CMK (cell line): ENCODE data around the gene NAB1.
"Not testable (repeated sequence)": the region's sequence is repeated elsewhere in the genome, so short reads cannot be mapped to it uniquely, and the experiment has no call there.

Experiments used
- DNase-seq: peaks from one replicate; pipeline ENCODE4 v3.0.0-alpha.2; 2010; ENCODE audit warnings: low read depth

NAB1 gene, protein sequence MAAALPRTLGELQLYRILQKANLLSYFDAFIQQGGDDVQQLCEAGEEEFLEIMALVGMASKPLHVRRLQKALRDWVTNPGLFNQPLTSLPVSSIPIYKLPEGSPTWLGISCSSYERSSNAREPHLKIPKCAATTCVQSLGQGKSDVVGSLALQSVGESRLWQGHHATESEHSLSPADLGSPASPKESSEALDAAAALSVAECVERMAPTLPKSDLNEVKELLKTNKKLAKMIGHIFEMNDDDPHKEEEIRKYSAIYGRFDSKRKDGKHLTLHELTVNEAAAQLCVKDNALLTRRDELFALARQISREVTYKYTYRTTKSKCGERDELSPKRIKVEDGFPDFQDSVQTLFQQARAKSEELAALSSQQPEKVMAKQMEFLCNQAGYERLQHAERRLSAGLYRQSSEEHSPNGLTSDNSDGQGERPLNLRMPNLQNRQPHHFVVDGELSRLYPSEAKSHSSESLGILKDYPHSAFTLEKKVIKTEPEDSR

GRCh38 chr2:190649035-190649797 lies at the start of gene NAB1:
NAB1 (plus strand) TSS chr2:190649083; CDS start chr2:190659177, 10,094 bp downstream.
- DNase-seq, result no peak

GRCh38 chr2:190599546-190600220 lies 49.2 kb upstream of the NAB1 start:
- DNase-seq, result no peak

DNA sequence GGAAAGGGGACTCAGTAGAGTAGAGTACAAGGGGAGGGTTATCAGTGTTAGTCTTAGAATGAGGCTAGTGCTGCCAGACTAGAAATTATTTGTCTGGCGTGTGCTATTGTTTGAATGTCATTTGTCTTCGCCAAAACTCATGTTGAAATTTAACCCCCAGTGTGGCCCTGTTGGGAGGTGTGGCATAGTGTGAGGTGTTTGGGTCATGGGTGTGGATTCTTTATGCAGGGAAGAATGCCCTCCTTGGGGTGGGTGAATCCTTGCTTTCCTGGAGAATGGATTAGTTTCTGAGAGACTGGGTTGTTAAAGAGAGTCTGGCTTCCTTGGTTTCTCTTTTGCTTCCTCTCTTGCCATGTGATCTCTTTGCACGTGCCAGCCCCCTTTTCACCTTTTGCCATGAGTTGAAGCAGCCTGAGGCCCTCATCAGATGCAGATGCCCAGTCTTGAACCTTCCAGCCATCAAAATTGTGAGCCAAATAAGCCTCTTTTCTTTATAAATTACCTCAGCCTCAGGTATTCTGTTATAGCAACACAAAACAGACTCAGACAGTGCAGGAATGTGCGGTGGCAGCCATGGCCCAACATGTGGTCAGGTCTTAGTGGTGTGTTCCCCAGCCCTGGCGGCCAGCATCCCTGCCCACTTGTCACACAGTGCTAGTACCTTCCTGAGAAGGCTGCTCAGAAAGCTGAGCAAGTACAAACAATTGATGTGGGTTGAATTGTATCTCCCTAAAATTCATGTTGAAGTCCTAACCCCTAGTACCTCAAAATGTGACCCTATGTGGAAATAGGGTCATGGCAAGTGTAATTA lies 48.4 kb upstream of the NAB1 start:
- DNase-seq, result no peak

GRCh38 chr2:190603374-190603773 lies 45.5 kb upstream of the NAB1 start:
- no peak for DNase-seq

DNA sequence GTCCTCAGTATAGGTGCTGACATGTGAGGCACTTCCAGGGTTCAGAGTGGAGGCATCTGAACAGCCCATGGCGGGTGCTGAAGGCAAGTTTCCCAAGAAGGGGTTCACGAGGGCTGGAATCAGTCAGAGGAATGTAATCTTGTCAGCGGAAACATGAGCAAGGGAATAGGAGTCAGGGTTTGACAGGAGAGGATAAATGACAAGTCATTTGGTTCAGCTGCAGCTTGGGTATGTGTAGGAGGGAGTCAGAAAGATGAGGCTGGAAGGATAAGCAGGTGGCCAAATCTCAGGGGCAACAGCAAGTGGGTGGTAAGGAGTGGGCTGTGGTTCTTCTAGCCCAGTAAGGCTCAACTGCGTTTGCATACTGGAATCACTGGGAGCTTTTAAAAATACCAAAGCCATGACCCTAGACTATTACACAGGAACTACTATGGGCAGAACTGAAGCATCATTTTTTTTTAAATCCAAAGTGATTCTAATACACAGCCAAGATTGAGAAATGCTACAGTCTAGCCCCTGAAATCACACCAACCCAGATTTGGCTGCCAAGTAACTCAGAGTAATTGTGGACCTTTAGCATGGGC lies 41.8 kb upstream of the NAB1 start:
- no peak for DNase-seq

GRCh38 chr2:190607657-190608357 lies 41.1 kb upstream of the NAB1 start:
- DNase-seq, result no peak

- DNase-seq, result not testable (repeated sequence)
Observed at GRCh38 chr2:190608863-190609262, 40.0 kb upstream of the NAB1 start.

- DNase-seq, result not testable (repeated sequence)
Observed at GRCh38 chr2:190609397-190609796, 39.5 kb upstream of the NAB1 start.

- not testable (repeated sequence) for DNase-seq
Observed at GRCh38 chr2:190610528-190610927, 38.4 kb upstream of the NAB1 start.

DNA sequence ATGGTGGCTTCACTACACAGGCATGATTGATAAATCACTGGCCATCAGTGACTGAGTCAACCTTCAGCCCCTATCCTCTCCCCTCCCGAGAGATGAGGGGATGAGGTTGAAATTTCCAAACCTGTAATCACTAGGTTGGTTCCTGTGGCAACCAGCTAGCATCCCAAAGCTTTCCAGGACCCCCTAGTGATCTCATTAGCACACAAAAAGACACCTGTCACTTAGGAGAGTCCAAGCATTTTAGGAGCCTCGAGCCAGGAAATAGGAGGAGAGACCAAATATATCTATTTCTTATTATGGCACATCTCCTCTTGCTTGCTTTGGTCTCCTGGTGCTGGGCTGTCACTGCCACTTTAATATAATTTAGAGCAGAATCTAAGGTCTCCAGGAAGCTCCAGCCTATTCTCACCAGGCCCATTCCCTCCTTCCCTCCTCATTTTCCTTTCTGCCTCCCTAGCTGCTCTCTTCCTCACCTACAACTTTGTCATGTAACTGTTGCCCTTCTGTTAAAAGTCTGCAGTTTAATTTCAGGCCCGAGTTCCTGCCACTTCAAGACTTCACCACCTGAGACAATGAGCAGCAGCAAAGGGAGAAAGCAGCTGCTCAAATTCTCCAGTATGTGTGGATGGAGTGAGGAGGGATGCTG lies 33.2 kb upstream of the NAB1 start:
- DNase-seq, result no peak

- DNase-seq, result no peak
Observed at GRCh38 chr2:190618030-190618429, 30.9 kb upstream of the NAB1 start.

DNA sequence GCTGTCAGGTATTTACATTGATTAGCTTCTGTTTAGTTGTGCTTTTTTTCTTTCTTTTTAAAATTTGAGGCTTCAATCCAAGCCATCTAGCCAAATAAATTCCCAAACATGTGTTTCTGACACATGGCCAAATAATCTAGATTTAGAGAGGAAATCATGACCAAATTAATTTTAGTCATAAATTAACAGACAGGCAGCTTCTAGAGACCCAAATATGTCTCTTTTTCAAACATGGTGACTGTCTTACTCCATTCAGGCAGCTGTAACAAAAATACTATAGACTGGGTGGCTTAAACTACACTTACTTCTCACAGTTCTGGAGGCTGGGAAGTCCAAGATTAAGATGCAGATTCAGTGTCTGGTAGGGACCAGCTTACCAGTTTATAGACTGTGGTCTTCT lies 23.2 kb upstream of the NAB1 start:
- DNase-seq, result no peak

- no peak for DNase-seq
Observed at GRCh38 chr2:190626641-190627210, 22.2 kb upstream of the NAB1 start.

DNA sequence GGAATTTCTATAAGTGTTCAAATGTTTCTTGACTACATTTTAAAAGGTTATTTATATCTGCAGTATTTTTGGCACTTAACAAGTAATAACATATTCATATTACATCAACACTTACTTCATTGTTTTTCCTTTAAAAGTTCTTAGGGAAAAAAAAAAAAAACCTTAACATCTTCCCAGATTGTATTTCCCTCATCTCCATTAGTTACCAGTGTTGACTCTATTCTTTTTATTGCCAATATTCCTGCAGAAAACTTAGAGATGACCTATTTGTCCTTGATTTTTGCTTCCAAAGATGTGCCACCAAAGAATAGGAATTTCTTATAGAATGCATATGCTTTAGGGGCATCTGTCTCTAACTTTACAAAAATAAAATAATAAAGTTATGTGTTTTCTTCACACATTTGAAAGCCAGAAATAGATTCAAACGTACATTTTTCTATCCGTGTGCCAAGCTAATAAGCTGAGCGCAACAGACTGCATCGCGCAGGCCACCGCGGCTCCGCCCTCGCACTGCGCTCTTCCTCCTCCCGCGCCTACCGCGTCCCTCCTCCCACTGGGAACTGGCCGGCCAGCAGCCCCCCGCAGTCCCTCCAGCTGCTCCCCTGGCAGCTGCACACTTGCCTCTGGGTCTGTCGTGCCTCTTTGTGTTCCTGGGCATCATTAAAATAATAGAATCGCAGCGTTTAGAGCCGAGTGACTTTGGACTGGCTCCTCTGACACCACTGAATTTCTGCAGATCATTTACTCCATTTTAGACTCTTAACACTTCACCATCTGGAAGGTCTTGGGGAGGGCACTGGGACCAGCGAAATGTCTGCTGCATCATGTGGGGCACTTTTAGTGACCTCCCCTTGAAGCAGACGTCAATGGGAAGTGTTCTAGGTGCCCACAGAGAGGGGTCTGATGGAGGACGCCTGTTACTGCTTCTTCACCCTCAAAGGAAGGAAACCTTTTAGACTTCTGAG lies 21.2 kb upstream of the NAB1 start:
- no peak for DNase-seq

GRCh38 chr2:190628591-190629319 lies 20.1 kb upstream of the NAB1 start:
- DNase-seq, result no peak

DNA sequence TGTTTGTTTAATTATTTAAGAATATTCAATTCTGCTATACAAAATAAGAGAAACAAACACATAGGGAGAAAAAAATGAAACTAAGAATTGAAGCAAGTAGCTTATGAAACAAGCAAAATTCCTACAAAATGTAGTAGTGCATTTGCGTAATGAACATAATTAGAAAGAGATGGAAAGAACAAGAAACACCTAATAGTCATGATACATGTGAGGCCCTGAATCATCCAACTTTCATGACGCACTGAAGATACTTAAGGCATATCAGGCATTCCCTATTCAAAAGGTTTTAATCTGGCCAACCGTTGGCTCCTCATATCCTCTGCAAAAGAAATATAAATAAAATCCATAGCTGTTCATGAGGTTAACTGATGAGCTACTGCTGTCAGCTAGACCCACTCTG lies 14.5 kb upstream of the NAB1 start:
- no peak for DNase-seq

- no peak for DNase-seq
Observed at GRCh38 chr2:190635781-190636180, 13.1 kb upstream of the NAB1 start.

DNA sequence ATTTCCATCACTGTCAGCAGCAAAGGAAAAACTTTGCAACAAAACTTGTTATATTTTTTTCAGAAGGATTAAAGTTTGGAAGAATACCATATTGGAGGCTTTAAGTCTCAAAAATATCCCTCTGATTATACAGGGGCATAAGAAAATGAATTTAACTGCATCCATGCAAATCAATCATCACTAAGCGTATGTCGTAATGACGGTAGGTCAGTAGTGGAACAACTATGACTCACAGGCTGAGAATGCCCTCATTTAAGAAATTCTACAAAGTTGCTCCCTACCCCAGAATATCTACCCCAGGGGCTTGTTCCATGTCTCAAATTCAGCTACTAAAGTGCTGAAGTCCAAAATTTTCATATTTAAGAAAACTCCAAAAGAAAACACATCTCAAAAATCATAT lies 12.5 kb upstream of the NAB1 start:
- DNase-seq, result no peak
